GM23338 (cell line): Measurements from ENCODE around the gene ABCD2. TPM values are rescaled to one million over a fixed set of nuclear protein-coding genes. Genes with fewer than 3 reads are reported as not detected.

Experiments
- ATAC-seq: fragments of 200-7000 bp; cut with Tn5 transposase; 3 replicates; pipeline ENCODE4 v1.9.1; 2020
- DNase-seq: peaks from one replicate; pipeline ENCODE4 v3.0.0-alpha.2; 2015; ENCODE audit warnings: low spot score
- H2AFZ ChIP-seq: fragments of 200-600 bp; sonication (generic); 2 replicates; pipeline ENCODE4 v1.8.0; 2016; ENCODE audit warnings: antibody characterized with exemption, mild to moderate bottlenecking, moderate library complexity
- H3F3A ChIP-seq: fragments of 200-600 bp; sonication (generic); replicated peaks from 2 replicates; pipeline ENCODE4 v1.8.0; 2017; ENCODE audit warnings: antibody characterized with exemption, mixed run types, low read depth
- H3K27ac ChIP-seq: fragments of 200-600 bp; sonication (generic); 2 replicates; pipeline ENCODE4 v1.6.1; 2016; ENCODE audit warnings: low read depth
- H3K27me3 ChIP-seq: fragments of 200-600 bp; sonication (generic); 2 replicates; pipeline ENCODE4 v1.8.0; 2016; ENCODE audit warnings: mild to moderate bottlenecking, mixed run types, moderate library complexity; ENCODE audit not compliant: insufficient read depth
- H3K36me3 ChIP-seq: fragments of 200-600 bp; sonication (generic); 2 replicates; pipeline ENCODE4 v1.8.0; 2016; ENCODE audit warnings: mild to moderate bottlenecking; ENCODE audit not compliant: insufficient read depth
- H3K4me1 ChIP-seq: fragments of 200-600 bp; sonication (generic); 2 replicates; pipeline ENCODE4 v1.8.0; 2016; ENCODE audit warnings: mild to moderate bottlenecking, moderate library complexity; ENCODE audit not compliant: insufficient read depth
- H3K4me2 ChIP-seq: fragments of 200-600 bp; sonication (generic); 2 replicates; pipeline ENCODE4 v1.7.1; 2017; ENCODE audit warnings: mixed run types
- H3K4me3 ChIP-seq: fragments of 200-600 bp; sonication (generic); 2 replicates; pipeline ENCODE4 v1.6.1; 2016; ENCODE audit warnings: mixed run types
- H3K79me2 ChIP-seq: fragments of 200-600 bp; sonication (generic); replicated peaks from 2 replicates; pipeline ENCODE4 v1.8.0; 2017; ENCODE audit warnings: mild to moderate bottlenecking; ENCODE audit not compliant: insufficient read depth
- H3K9me2 ChIP-seq: fragments of 200-600 bp; sonication (generic); 2 replicates; pipeline ENCODE4 v1.8.0; 2017; ENCODE audit not compliant: insufficient read depth
- H4K20me1 ChIP-seq: fragments of 200-600 bp; sonication (generic); replicated peaks from 2 replicates; pipeline ENCODE4 v1.8.0; 2017; ENCODE audit warnings: mild to moderate bottlenecking; ENCODE audit not compliant: insufficient read depth
- H3K27ac Mint-ChIP-seq: 2 replicates; pipeline ENCODE4 v1.8.0; 2020; ENCODE audit warnings: inconsistent platforms, mild to moderate bottlenecking, moderate library complexity, mixed read lengths
- H3K27me3 Mint-ChIP-seq: 3 replicates; pipeline ENCODE4 v1.8.0; 2022; ENCODE audit warnings: low read depth, mild to moderate bottlenecking, moderate library complexity, mixed read lengths, inconsistent platforms; ENCODE audit not compliant: insufficient read depth, poor library complexity
- H3K36me3 Mint-ChIP-seq: 3 replicates; pipeline ENCODE4 v1.8.0; 2021; ENCODE audit warnings: low read depth, mild to moderate bottlenecking, inconsistent platforms, moderate library complexity, mixed read lengths
- H3K4me1 Mint-ChIP-seq: 3 replicates; pipeline ENCODE4 v1.8.0; 2020; ENCODE audit warnings: mild to moderate bottlenecking, inconsistent platforms, mixed read lengths
- H3K4me3 Mint-ChIP-seq: 3 replicates; pipeline ENCODE4 v1.8.0; 2021; ENCODE audit warnings: moderate library complexity, mild to moderate bottlenecking, inconsistent platforms, mixed read lengths
- H3K9me3 Mint-ChIP-seq: 3 replicates; pipeline ENCODE4 v1.8.0; 2020; ENCODE audit warnings: moderate library complexity, mild to moderate bottlenecking, inconsistent platforms, mixed read lengths
- CREB1 ChIP-seq: fragments of 250-450 bp; sonication (Bioruptor Pico); IDR thresholded peaks from 2 replicates; pipeline ENCODE4 v1.5.0; 2020; ENCODE audit warnings: low read depth, mild to moderate bottlenecking, moderate library complexity
- EZH2 ChIP-seq: fragments of 200-600 bp; sonication (generic); IDR thresholded peaks from one replicate; pipeline ENCODE4 v1.8.0; 2017; ENCODE audit warnings: antibody characterized with exemption, mild to moderate bottlenecking, low read depth; ENCODE audit not compliant: unreplicated experiment
- EZH2phosphoT487 ChIP-seq: fragments of 200-600 bp; sonication (generic); IDR thresholded peaks from one replicate; pipeline ENCODE4 v1.8.1; 2018; ENCODE audit warnings: antibody characterized with exemption; ENCODE audit not compliant: unreplicated experiment
- JUNB ChIP-seq: IDR thresholded peaks from one replicate; pipeline ENCODE4 v1.6.1; 2016; ENCODE audit warnings: antibody characterized with exemption; ENCODE audit not compliant: unreplicated experiment
- NANOG ChIP-seq: IDR thresholded peaks from 2 replicates; pipeline ENCODE4 v1.6.1; 2016; ENCODE audit warnings: antibody characterized with exemption, borderline replicate concordance
- POLR2AphosphoS5 ChIP-seq: IDR thresholded peaks from 2 replicates; pipeline ENCODE4 v1.6.1; 2016; ENCODE audit warnings: antibody characterized with exemption, low read depth
- STAT1 ChIP-seq: IDR thresholded peaks from one replicate; pipeline ENCODE4 v1.6.1; 2016; ENCODE audit warnings: antibody characterized with exemption; ENCODE audit not compliant: unreplicated experiment
- ZNF114 ChIP-seq: fragments of 250-450 bp; sonication (Bioruptor Pico); IDR thresholded peaks from 2 replicates; pipeline ENCODE4 v1.5.0; 2020; ENCODE audit warnings: mild to moderate bottlenecking, moderate library complexity
- ZNF331 ChIP-seq: fragments of 250-450 bp; sonication (Bioruptor Pico); IDR thresholded peaks from 2 replicates; pipeline ENCODE4 v1.5.0; 2020; ENCODE audit warnings: low read depth, mild to moderate bottlenecking, moderate library complexity
- polyA plus RNA-seq: library from polyadenylated mRNA; unstranded; fragments of >200 nt; fragmentation: Nextera tagmentation; extraction: Ambion mirVana; gene quantifications from 2 replicates; pipeline ENCODE4 v1.2.1, GENCODE V29; 2016
- total RNA-seq: library from RNA; depleted of rRNA; stranded (reverse); fragments of >200 nt; shearing (Covaris generic); gene quantifications from 2 replicates; pipeline ENCODE4 v1.2.3, GENCODE V29; 2014
- TF ChIP-seq, protein P1 (sequence below): IDR thresholded peaks from 2 replicates; pipeline ENCODE4 v1.6.1; 2016; ENCODE audit warnings: antibody characterized with exemption

ABCD2 gene
- total and polyA plus RNA-seq, 2 experiments from 2014 or later = not detected

DNA sequence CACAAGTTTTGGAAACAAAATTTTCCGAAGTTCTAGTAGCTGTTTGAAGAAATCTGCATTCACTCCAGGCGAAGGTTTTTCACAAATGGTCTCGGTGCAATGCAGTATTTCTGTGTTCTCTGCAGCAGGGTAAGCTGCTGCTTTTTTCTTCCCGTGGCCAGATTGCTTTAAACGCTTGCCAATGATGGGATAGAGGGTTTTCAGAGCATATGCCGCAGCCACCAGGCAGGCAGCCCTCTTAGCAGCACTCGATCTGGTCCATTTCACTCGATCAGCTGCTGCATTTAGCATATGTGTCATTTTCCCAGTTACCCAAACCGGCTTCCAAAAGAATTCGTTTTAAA lies 315 bp downstream of the ABCD2 start:
- H3F3A ChIP-seq = 0 out of 2 replicates have a peak, but pooled peaks cover 3% of the 10 kb centered on the region
- TF ChIP-seq, protein P1, sequence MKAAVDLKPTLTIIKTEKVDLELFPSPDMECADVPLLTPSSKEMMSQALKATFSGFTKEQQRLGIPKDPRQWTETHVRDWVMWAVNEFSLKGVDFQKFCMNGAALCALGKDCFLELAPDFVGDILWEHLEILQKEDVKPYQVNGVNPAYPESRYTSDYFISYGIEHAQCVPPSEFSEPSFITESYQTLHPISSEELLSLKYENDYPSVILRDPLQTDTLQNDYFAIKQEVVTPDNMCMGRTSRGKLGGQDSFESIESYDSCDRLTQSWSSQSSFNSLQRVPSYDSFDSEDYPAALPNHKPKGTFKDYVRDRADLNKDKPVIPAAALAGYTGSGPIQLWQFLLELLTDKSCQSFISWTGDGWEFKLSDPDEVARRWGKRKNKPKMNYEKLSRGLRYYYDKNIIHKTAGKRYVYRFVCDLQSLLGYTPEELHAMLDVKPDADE = no peak
- TF ChIP-seq ZNF331 (CRISPR knock-in tag) (no peak), EZH2phosphoT487 (no peak), CREB1 (CRISPR knock-in tag) (no peak), NANOG (no peak)
- H3K27ac ChIP-seq = no peak overlapping the region
- Mint-ChIP-seq H3K4me3 (no peak overlapping the region), H3K36me3 (no peaks in the 10 kb centered on the region), H3K27me3 (peaks cover 5% of the 10 kb centered on the region), H3K9me3 (no peaks in the 10 kb centered on the region), H3K27ac (no peak overlapping the region), H3K4me1 (peaks cover 3% of the 10 kb centered on the region; the same call in 1 of the 3 replicates)
- no peaks in the 10 kb centered on the region for H3K9me2 ChIP-seq
- no peaks in the 10 kb centered on the region for H3K4me1 ChIP-seq
- DNase-seq (peak; percentile 21), ATAC-seq (peak; percentile 64)
- H3K79me2 ChIP-seq = no peaks in the 10 kb centered on the region
- H2AFZ ChIP-seq = peak overlapping the region; percentile 4; the same call in 1 of the 2 replicates
- no peaks in the 10 kb centered on the region for H4K20me1 ChIP-seq
- peak overlapping the region; percentile 78 for H3K4me2 ChIP-seq
- H3K4me3 ChIP-seq = peak overlapping the region; percentile 56
- no peaks in the 10 kb centered on the region for H3K36me3 ChIP-seq
- H3K27me3 ChIP-seq = no peaks in the 10 kb centered on the region

DNA sequence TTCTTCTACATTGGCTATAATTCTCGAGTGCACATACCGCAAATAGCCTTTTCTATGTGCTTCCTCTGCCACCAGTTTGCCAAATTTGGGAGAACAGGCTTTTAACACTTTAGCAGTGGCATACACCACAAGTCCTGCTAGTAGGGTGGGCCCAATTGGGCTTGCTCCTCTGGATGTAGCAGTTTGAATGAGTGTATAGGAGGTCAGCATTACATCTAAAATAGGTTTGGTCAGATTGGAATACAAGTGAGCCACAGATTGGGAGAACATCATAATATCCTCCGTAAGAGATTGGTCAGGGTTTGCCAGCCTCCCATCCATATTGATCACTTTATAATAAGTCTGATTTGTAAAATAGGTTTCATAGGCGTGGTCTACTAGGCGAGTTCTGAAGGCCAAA lies 902 bp downstream of the ABCD2 start:
- no peak overlapping the region for H2AFZ ChIP-seq
- Mint-ChIP-seq H3K4me1 (peaks cover 3% of the 10 kb centered on the region; the same call in 1 of the 3 replicates), H3K36me3 (no peaks in the 10 kb centered on the region), H3K4me3 (no peak overlapping the region), H3K27me3 (peaks cover 5% of the 10 kb centered on the region), H3K9me3 (no peaks in the 10 kb centered on the region), H3K27ac (no peak overlapping the region)
- no peaks in the 10 kb centered on the region for H3K36me3 ChIP-seq
- H3K27me3 ChIP-seq = no peaks in the 10 kb centered on the region
- DNase-seq (no peak), ATAC-seq (no peak)
- H3K4me1 ChIP-seq = no peaks in the 10 kb centered on the region
- no peak overlapping the region for H3K4me2 ChIP-seq
- TF ChIP-seq STAT1 = no peak
- no peak for TF ChIP-seq EZH2phosphoT487
- TF ChIP-seq POLR2AphosphoS5 = no peak
- no peak overlapping the region for H3K27ac ChIP-seq
- no peaks in the 10 kb centered on the region for H4K20me1 ChIP-seq
- H3K79me2 ChIP-seq = no peaks in the 10 kb centered on the region
- H3K4me3 ChIP-seq = no peak overlapping the region
- 0 out of 2 replicates have a peak, but pooled peaks cover 3% of the 10 kb centered on the region for H3F3A ChIP-seq
- H3K9me2 ChIP-seq = no peaks in the 10 kb centered on the region

DNA sequence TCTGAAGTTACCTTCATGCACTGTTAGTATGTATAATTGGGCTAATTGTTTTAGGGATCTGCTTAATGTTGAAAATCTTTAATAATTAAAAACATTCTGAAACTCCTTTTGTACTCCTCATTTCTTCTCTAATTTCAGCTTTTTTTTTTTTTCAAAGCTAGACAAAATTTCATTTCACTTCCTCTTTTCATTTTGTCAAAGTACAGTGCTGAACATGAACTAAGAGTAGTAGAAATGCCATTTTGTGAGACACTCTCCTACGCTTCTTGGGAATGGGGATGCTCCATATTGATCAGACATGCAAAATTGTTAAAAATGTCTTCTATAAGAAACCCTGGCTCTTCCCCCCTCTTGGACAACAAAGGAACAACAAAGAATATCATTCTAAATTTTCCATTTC lies 1.7 kb downstream of the ABCD2 start:
- Mint-ChIP-seq H3K27ac (no peak overlapping the region), H3K4me3 (no peak overlapping the region), H3K4me1 (peaks cover 3% of the 10 kb centered on the region; the same call in 1 of the 3 replicates), H3K36me3 (no peaks in the 10 kb centered on the region), H3K27me3 (peaks cover 5% of the 10 kb centered on the region), H3K9me3 (no peaks in the 10 kb centered on the region)
- no peaks in the 10 kb centered on the region for H3K36me3 ChIP-seq
- no peak overlapping the region for H2AFZ ChIP-seq
- no peak for TF ChIP-seq NANOG
- TF ChIP-seq ZNF114 = no peak
- no peak for TF ChIP-seq JUNB
- TF ChIP-seq CREB1 (CRISPR knock-in tag) = no peak
- TF ChIP-seq EZH2 = no peak
- no peak for TF ChIP-seq ZNF331 (CRISPR knock-in tag)
- H4K20me1 ChIP-seq = no peaks in the 10 kb centered on the region
- H3K4me3 ChIP-seq = no peak overlapping the region
- H3K4me1 ChIP-seq = no peaks in the 10 kb centered on the region
- DNase-seq (no peak), ATAC-seq (no peak)
- H3K9me2 ChIP-seq = no peaks in the 10 kb centered on the region
- no peaks in the 10 kb centered on the region for H3K79me2 ChIP-seq
- H3K27me3 ChIP-seq = no peaks in the 10 kb centered on the region
- 0 out of 2 replicates have a peak, but pooled peaks cover 3% of the 10 kb centered on the region for H3F3A ChIP-seq
- H3K4me2 ChIP-seq = no peak overlapping the region
- no peak overlapping the region for H3K27ac ChIP-seq
